A549 (cell line): Measurements from ENCODE around the gene PARD6B. TPM values are rescaled to one million over a fixed set of nuclear protein-coding genes. Genes with fewer than 3 reads are reported as not detected.

Experiments
- ATAC-seq, 2 experiments: fragments of 200-7000 bp in 1 of 2; fragments of >200 bp in 1 of 2; cut with Nextera tagmentation in 1 of 2; cut with Tn5 transposase in 1 of 2; 3 replicates each; pipeline versions ENCODE4 v1.8.0 to v1.9.1; 2018 to 2020; ENCODE audit warnings: mild to moderate bottlenecking in 1 of 2, moderate library complexity in 1 of 2
- CTCF ChIA-PET: fragments of 300-600 bp; sonication (Branson Sonifier 250); formaldehyde crosslinking; extraction: SDS; loops from one replicate; lab custom pipeline; 2021; ENCODE audit warnings: antibody characterized with exemption, inconsistent platforms; lab: Yijun Ruan, JAX
- POLR2A ChIA-PET: fragments of 350-600 bp; formaldehyde crosslinking; extraction: SDS; loops from one replicate; lab custom pipeline; 2021; ENCODE audit warnings: antibody characterized with exemption, inconsistent platforms; lab: Yijun Ruan, JAX
- DNase-seq, 2 experiments: peaks; one replicate each; pipeline versions ENCODE4 v3.0.0 to v3.0.0-alpha.2; 2011 to 2016; ENCODE audit warnings: low read depth in 1 of 2, low spot score in 1 of 2
- FAIRE-seq: peaks from 2 replicates; lab custom pipeline; 2011; peaks lifted over from hg19 to GRCh38; lab: Jason Lieb, UNC
- H3K27ac ChIP-seq, 2 experiments: fragments of >200 bp; sonication (Bioruptor Twin); formaldehyde crosslinking; 3 replicates each; pipeline ENCODE4 v1.5.1; 2016 to 2017
- H3K4me1 ChIP-seq: fragments of >200 bp; sonication (Bioruptor Twin); formaldehyde crosslinking; 3 replicates; pipeline ENCODE4 v1.6.1; 2016
- H3K4me2 ChIP-seq: fragments of >200 bp; sonication (Bioruptor Twin); formaldehyde crosslinking; 3 replicates; pipeline ENCODE4 v1.6.1; 2016
- H3K4me3 ChIP-seq: fragments of >200 bp; sonication (Bioruptor Twin); formaldehyde crosslinking; 3 replicates; pipeline ENCODE4 v1.5.1; 2016
- H3K9me3 ChIP-seq: fragments of >200 bp; sonication (Bioruptor Twin); formaldehyde crosslinking; 3 replicates; pipeline ENCODE4 v1.6.1; 2016
- ATOH8 ChIP-seq: fragments of 250-450 bp; sonication (Bioruptor Pico); IDR thresholded peaks from 2 replicates; pipeline ENCODE4 v1.5.0; 2020; ENCODE audit warnings: low read depth, mild to moderate bottlenecking, moderate library complexity
- CHD2 ChIP-seq: fragments of 150-350 bp; IDR thresholded peaks from 2 replicates; pipeline ENCODE4 v1.6.1; 2014; ENCODE audit warnings: low read length; ENCODE audit not compliant: partially characterized antibody
- CHD4 ChIP-seq: fragments of 200-600 bp; sonication (generic); IDR thresholded peaks from 2 replicates; pipeline ENCODE4 v1.6.1; 2016; ENCODE audit warnings: antibody characterized with exemption, mild to moderate bottlenecking, borderline replicate concordance
- E2F6 ChIP-seq: IDR thresholded peaks from 2 replicates; pipeline ENCODE4 v1.6.1; 2012; ENCODE audit warnings: low read depth, borderline replicate concordance
- EHMT2 ChIP-seq: fragments of 200-600 bp; sonication (generic); IDR thresholded peaks from 2 replicates; pipeline ENCODE4 v1.6.1; 2016; ENCODE audit warnings: antibody characterized with exemption, low read depth, mild to moderate bottlenecking, moderate library complexity
- FOSB ChIP-seq: fragments of 250-450 bp; sonication (Bioruptor Pico); IDR thresholded peaks from 2 replicates; pipeline ENCODE4 v1.5.0; 2020; ENCODE audit warnings: mild to moderate bottlenecking, moderate library complexity
- HOXB13 ChIP-seq: fragments of 250-450 bp; sonication (Bioruptor Pico); IDR thresholded peaks from 2 replicates; pipeline ENCODE4 v1.5.0; 2020; ENCODE audit warnings: low read depth, mild to moderate bottlenecking, moderate library complexity
- KDM1A ChIP-seq: fragments of 200-600 bp; sonication (generic); IDR thresholded peaks from 2 replicates; pipeline ENCODE4 v1.6.1; 2016; ENCODE audit warnings: low read depth, mild to moderate bottlenecking
- MAFK ChIP-seq: fragments of 450-650 bp; IDR thresholded peaks from 2 replicates; pipeline ENCODE4 v1.6.1; 2014; ENCODE audit not compliant: partially characterized antibody
- MAX ChIP-seq: IDR thresholded peaks from 2 replicates; pipeline ENCODE4 v1.6.1; 2012
- PBX3 ChIP-seq: IDR thresholded peaks from 2 replicates; pipeline ENCODE4 v1.6.1; 2012
- RAD21 ChIP-seq, 2 experiments: fragments of >200 bp in 1 of 2; sonication (Bioruptor Twin) in 1 of 2; formaldehyde crosslinking in 1 of 2; IDR thresholded peaks in 1 of 2; conservative IDR thresholded peaks in 1 of 2; 2 replicates in 1 of 2; 3 replicates in 1 of 2; pipeline ENCODE4 v1.6.1; 2012 to 2018; ENCODE audit warnings: inconsistent platforms in 1 of 2
- RFX5 ChIP-seq: fragments of 450-650 bp; IDR thresholded peaks from 2 replicates; pipeline ENCODE4 v1.7.1; 2014; ENCODE audit warnings: antibody characterized with exemption, mild to moderate bottlenecking, moderate library complexity
- RNF2 ChIP-seq: fragments of 200-600 bp; sonication (generic); IDR thresholded peaks from 2 replicates; pipeline ENCODE4 v1.6.1; 2016; ENCODE audit warnings: low read depth, mild to moderate bottlenecking, antibody characterized with exemption, moderate library complexity, borderline replicate concordance
- SMC3 ChIP-seq: fragments of >200 bp; sonication (Bioruptor Twin); formaldehyde crosslinking; IDR thresholded peaks from 3 replicates; pipeline ENCODE4 v1.6.1; 2018; ENCODE audit warnings: inconsistent platforms
- TFCP2L1 ChIP-seq: fragments of 250-450 bp; sonication (Bioruptor Pico); IDR thresholded peaks from 2 replicates; pipeline ENCODE4 v1.5.0; 2021; ENCODE audit warnings: mild to moderate bottlenecking
- ZFP36 ChIP-seq: fragments of 450-650 bp; IDR thresholded peaks from 2 replicates; pipeline ENCODE4 v1.6.1; 2014; ENCODE audit warnings: borderline replicate concordance; ENCODE audit not compliant: partially characterized antibody
- ZSCAN20 ChIP-seq: fragments of 250-450 bp; sonication (Bioruptor Pico); IDR thresholded peaks from 2 replicates; pipeline ENCODE4 v1.8.0; 2022; ENCODE audit warnings: mild to moderate bottlenecking, moderate library complexity
- WGBS: methylation state at CpG from one replicate; pipeline ENCODE4 v1.1.6; 2017; ENCODE audit errors: missing lambda C conversion rate; 5-methylcytosine and 5-hydroxymethylcytosine counted together
- polyA plus RNA-seq, 4 experiments: library from polyadenylated mRNA; depleted of rRNA in 3 of 4; stranded (reverse); fragments of >200 nt; fragmentation: RNase III in 1 of 4; extraction: RNeasy Plus Mini Kit Qiagen cat#74134 plus additional on column Dnase treatment in 1 of 4; gene quantifications; 2 replicates in 3 of 4; 3 replicates in 1 of 4; pipeline ENCODE4 v1.2.3, GENCODE V29; 2011 to 2017

The PARD6B gene
- polyA plus RNA-seq, 2 of the 4 experiments (the other 2 are of a cell fraction): 3.1 to 6.4 TPM

- TF ChIP-seq ATOH8 (CRISPR knock-in tag) (0 out of 2 replicates have a peak, but pooled peaks have one; percentile 27), MAX (no peak; the same call in 1 of the 2 replicates)
Observed at GRCh38 chr20:50794846-50795634, 63.7 kb downstream of the PARD6B start, which contains the start of gene BCAS4 (continued).

- TF ChIP-seq E2F6 (no peak), RNF2 (no peak), PBX3 (no peak), MAFK (peak; percentile 63)
- TF ChIP-seq, all 56 proteins: peak for 1
- ATAC-seq (no peak), DNase-seq (no peak), FAIRE-seq (no peak)
- H3K4me2 ChIP-seq: no peak overlapping the region
- no peak overlapping the region for H3K27ac ChIP-seq
- CTCF ChIA-PET: interaction anchor here (0.6 to 9.0 kb wide), 4 partner anchors 9 to 797 kb away, joined by 3 to 187 read pairs (median 3); partner anchors contain the start of gene ADNP
- POLR2A ChIA-PET: no interaction called here
- 0 out of 3 replicates have a peak, but pooled peaks cover 5% of the 10 kb centered on the region for H3K4me1 ChIP-seq
- WGBS: 89% methylated on average over 4 of the region's 4 CpGs
- no peaks in the 10 kb centered on the region for H3K9me3 ChIP-seq
- no peak overlapping the region for H3K4me3 ChIP-seq
Observed at GRCh38 chr20:50797142-50797541, 65.8 kb downstream of the PARD6B start.

DNA sequence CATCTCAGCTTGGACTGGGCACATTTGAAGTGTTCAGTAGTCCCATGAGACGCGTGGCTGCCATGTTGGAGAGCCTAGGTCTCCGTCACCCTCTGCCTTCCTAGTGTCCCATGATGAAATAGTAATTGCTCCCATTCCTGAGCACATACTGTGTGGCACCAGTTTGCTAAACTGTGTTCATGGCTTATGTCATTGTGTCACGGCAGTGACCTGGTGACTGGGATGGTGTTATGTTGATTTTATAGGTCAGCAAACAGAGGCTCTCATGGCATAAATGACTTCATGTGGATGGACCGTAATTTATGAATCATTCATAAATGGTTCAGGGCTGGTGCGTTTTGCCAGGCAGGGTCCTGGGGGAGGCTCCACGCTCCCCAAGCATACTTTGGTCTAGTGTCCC lies 67.3 kb downstream of the PARD6B start:
- Histone ChIP-seq H3K4me1 (0 out of 3 replicates have a peak, but pooled peaks cover 5% of the 10 kb centered on the region), H3K9me3 (no peaks in the 10 kb centered on the region), H3K27ac (no peak overlapping the region), H3K4me3 (no peak overlapping the region), H3K4me2 (no peak overlapping the region)
- ATAC-seq (no peak), FAIRE-seq (no peak), DNase-seq (no peak)
- POLR2A ChIA-PET: no interaction called here
- WGBS: 78% methylated on average over 7 of the region's 7 CpGs
- TF ChIP-seq EHMT2 (no peak), MAFK (no peak), ATOH8 (CRISPR knock-in tag) (no peak), CHD4 (no peak), RNF2 (no peak), HOXB13 (CRISPR knock-in tag) (no peak), KDM1A (no peak), SMC3 (no peak), ZFP36 (no peak), RFX5 (no peak), FOSB (no peak), CHD2 (no peak), TFCP2L1 (CRISPR knock-in tag) (no peak), RAD21 (conservative IDR thresholded peaks at IDR 0.05 in 1 of 2, IDR thresholded peaks at IDR 0.05 in 1 of 2) (no peak), ZSCAN20 (CRISPR knock-in tag) (no peak)
- CTCF ChIA-PET: interaction anchor here (0.5 to 3.8 kb wide), 3 partner anchors 19 to 875 kb away, joined by 4 to 14 read pairs (median 7); partner anchors contain the start of gene ADNP
